Stromal cell of bone marrow (primary cell): Measurements from ENCODE around the gene ZNF438.

ENCODE experiments used
- DNase-seq: peaks from one replicate; pipeline ENCODE4 v3.0.0-alpha.2; 2012; ENCODE audit warnings: low read depth

Gene ZNF438

GRCh38 chr10:30877111-30877510 lies 154.6 kb downstream of the ZNF438 start:
- peak; percentile 23 for DNase-seq

GRCh38 chr10:30873411-30873810 lies 158.3 kb downstream of the ZNF438 start:
- DNase-seq, result no peak

GRCh38 chr10:30870896-30871295 lies 160.8 kb downstream of the ZNF438 start:
- DNase-seq, result no peak

GRCh38 chr10:30869566-30869965 lies 162.1 kb downstream of the ZNF438 start:
- no peak for DNase-seq

- DNase-seq, result no peak
These were observed 163.1 kb downstream of the ZNF438 start for GRCh38 chr10:30868611-30869010.

- no peak for DNase-seq
These were observed 164.8 kb downstream of the ZNF438 start for GRCh38 chr10:30866896-30867295.

- no peak for DNase-seq
These were observed 166.3 kb downstream of the ZNF438 start for GRCh38 chr10:30865141-30865926.

- DNase-seq, result no peak
These were observed 168.0 kb downstream of the ZNF438 start for GRCh38 chr10:30863516-30864210.

- peak; percentile 58 for DNase-seq
These were observed 169.2 kb downstream of the ZNF438 start for GRCh38 chr10:30862486-30862885.

GRCh38 chr10:30861976-30862375 lies 169.7 kb downstream of the ZNF438 start:
- no peak for DNase-seq

GRCh38 chr10:30861221-30861620 lies 170.4 kb downstream of the ZNF438 start:
- DNase-seq, result no peak

- no peak for DNase-seq
These were observed 173.2 kb downstream of the ZNF438 start for GRCh38 chr10:30858499-30858898.

- peak; percentile 83 for DNase-seq
These were observed 173.9 kb downstream of the ZNF438 start for GRCh38 chr10:30857803-30858202.

- no peak for DNase-seq
These were observed 176.5 kb downstream of the ZNF438 start for GRCh38 chr10:30855131-30855530.

- no peak for DNase-seq
These were observed 177.0 kb downstream of the ZNF438 start for GRCh38 chr10:30854656-30855055.

GRCh38 chr10:30853066-30853465 lies 178.6 kb downstream of the ZNF438 start:
- no peak for DNase-seq

- DNase-seq, result no peak
These were observed 180.9 kb downstream of the ZNF438 start for GRCh38 chr10:30850776-30851175.

- DNase-seq, result no peak
These were observed 182.2 kb downstream of the ZNF438 start for GRCh38 chr10:30849231-30850035.

GRCh38 chr10:30848396-30849032 lies 183.2 kb downstream of the ZNF438 start:
- no peak for DNase-seq

GRCh38 chr10:30847642-30848041 lies 184.0 kb downstream of the ZNF438 start:
- no peak for DNase-seq

- no peak for DNase-seq
These were observed 184.5 kb downstream of the ZNF438 start for GRCh38 chr10:30847199-30847598.

GRCh38 chr10:30846710-30847109 lies 185.0 kb downstream of the ZNF438 start:
- no peak for DNase-seq
